Esophagus muscularis mucosa (tissue), 4 donors: ENCODE measurements around the gene KCNQ2.

Source experiments
- CTCF ChIP-seq, 3 experiments: fragments of 200-600 bp in 2 of 3; fragments of 450-650 bp in 1 of 3; sonication (generic) in 2 of 3; IDR thresholded peaks; one replicate each; pipeline ENCODE4 v1.5.1; 2017 to 2019; ENCODE audit warnings: antibody characterized with exemption in 3 of 3, mild to moderate bottlenecking in 2 of 3, moderate library complexity in 1 of 3
- EP300 ChIP-seq: sonication (generic); formaldehyde crosslinking; IDR thresholded peaks from one replicate; pipeline ENCODE4 v1.6.1; 2017; ENCODE audit warnings: antibody characterized with exemption
- POLR2A ChIP-seq: fragments of 450-650 bp; IDR thresholded peaks from one replicate; pipeline ENCODE4 v1.6.1; 2017; ENCODE audit warnings: antibody characterized with exemption, moderate library complexity, mild to moderate bottlenecking, low read depth
- POLR2AphosphoS5 ChIP-seq, 2 donors: sonication (generic); formaldehyde crosslinking; IDR thresholded peaks; one replicate each; pipeline ENCODE4 v1.6.1; 2017; ENCODE audit warnings: antibody characterized with exemption in 2 of 2

GRCh38 chr20:63414720-63415430, 57.6 kb downstream of the KCNQ2 start:
- TF ChIP-seq CTCF (IDR thresholded peaks at IDR 0.05) (no peak), EP300 (no peak), POLR2A (no peak), POLR2AphosphoS5 (IDR thresholded peaks at IDR 0.05) (no peak)
